Erythroblast (primary cell): ENCODE data around the gene MOB3B.

ENCODE experiments used
- GATA1 ChIP-seq: IDR thresholded peaks from 2 replicates; pipeline ENCODE4 v1.6.1; 2011; ENCODE audit warnings: low read depth, mild to moderate bottlenecking, control low read depth, low read length, moderate library complexity
- POLR2A ChIP-seq: IDR thresholded peaks from 2 replicates; pipeline ENCODE4 v1.6.1; 2011; ENCODE audit warnings: mild to moderate bottlenecking, low read length

GRCh38 chr9:27353474-27354229, 176.0 kb downstream of the MOB3B start:
- no peak for TF ChIP-seq POLR2A
- TF ChIP-seq GATA1 = no peak
